Erythroblast (primary cell): Measurements from ENCODE around the gene OR2T29.
"Not testable (repeated sequence)": the region's sequence is repeated elsewhere in the genome, so short reads cannot be mapped to it uniquely, and the experiment has no call there.

Experiments used
- DNase-seq, 2 experiments: peaks; one replicate each; lab custom pipeline; 2025; lab: John Stamatoyannopoulos, UW
- GATA1 ChIP-seq: IDR thresholded peaks from 2 replicates; pipeline ENCODE4 v1.6.1; 2011; ENCODE audit warnings: low read depth, mild to moderate bottlenecking, control low read depth, low read length, moderate library complexity
- POLR2A ChIP-seq: IDR thresholded peaks from 2 replicates; pipeline ENCODE4 v1.6.1; 2011; ENCODE audit warnings: mild to moderate bottlenecking, low read length

The OR2T29 gene

DNA sequence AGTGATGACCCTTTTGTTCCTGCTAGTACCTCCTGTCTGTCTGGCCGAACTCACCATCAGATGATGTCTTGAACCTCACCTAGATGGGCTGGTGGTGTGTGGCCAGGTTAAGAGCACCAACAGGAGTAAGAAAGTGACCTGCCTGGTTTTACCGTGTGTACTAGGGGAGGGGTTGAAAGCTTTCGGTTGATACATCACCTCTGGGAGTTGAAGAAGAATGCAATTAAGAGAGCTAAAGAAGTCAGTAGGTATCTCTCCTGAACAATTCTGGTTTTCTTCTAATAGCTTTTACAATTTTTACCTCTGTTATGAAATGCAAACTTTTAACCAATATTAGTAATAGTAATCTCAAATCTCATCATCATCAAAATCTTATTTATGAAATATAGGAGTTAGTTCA lies at the start of gene OR2T29:
Gene OR2T29 (minus strand): TSS at position 101 of the 400 bp plus-strand sequence. CDS start 3,281 bp downstream, outside the sequence.
- DNase-seq = not testable (repeated sequence)

- TF ChIP-seq GATA1 = no peak
- TF ChIP-seq POLR2A = no peak
- DNase-seq = no peak
These were observed 49.4 kb upstream of the OR2T29 start for GRCh38 chr1:248611883-248612414.

DNA sequence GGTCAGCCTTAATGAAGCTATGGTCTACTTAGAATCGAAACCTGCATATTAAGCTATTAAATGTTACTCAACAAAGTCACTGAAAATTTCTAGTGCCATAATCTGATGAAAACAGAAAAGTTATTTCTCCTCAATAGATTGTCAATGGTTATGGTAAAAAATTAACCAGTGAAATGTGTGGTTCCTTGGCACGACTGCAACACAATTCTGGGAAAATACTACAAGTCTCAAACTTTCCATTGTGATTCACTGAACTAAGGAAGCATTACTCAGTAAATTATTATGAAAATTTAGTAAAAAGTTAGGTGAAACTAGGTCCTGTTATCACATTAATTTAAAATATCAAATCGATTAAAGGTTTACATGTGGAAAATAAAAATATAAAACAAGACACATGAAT lies 47.7 kb upstream of the OR2T29 start:
- DNase-seq = no peak
- TF ChIP-seq POLR2A (no peak), GATA1 (no peak)

GRCh38 chr1:248599396-248599795 lies 36.8 kb upstream of the OR2T29 start:
- no peak for DNase-seq
- no peak for TF ChIP-seq GATA1
- no peak for TF ChIP-seq POLR2A

- no peak for DNase-seq
These were observed 35.0 kb upstream of the OR2T29 start, which contains the start of gene OR2T10 for GRCh38 chr1:248597589-248597988. TSS of gene OR2T10 (minus strand) at chr1:248597700. CDS start at chr1:248593768, 3,932 bp downstream.

GRCh38 chr1:248596615-248597014 lies 34.0 kb upstream of the OR2T29 start:
- DNase-seq = no peak
- TF ChIP-seq GATA1 (no peak), POLR2A (no peak)

More at GRCh38 chr1:248597589-248597988, 35.0 kb upstream of the OR2T29 start, which contains the start of gene OR2T10:
- TF ChIP-seq POLR2A (no peak), GATA1 (no peak)

DNA sequence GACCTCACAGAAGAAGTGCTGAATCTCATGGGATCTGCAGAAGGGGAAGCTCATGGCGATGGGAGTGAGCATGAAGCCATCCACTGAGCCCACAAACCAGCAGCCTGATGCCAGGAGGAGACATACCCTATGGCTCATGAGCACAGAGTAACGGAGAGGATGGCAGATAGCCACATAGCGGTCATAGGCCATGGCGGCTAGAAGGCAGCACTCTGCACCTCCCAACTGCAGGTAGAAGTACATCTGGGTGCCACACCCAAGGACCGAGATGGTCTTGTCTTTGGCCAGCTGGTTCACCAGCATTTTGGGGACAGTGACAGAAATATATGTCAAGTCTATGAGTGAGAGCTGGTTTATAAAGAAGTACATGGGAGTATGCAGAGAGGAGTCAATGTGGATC lies 30.7 kb upstream of the OR2T29 start:
- no peak for TF ChIP-seq POLR2A
- no peak for TF ChIP-seq GATA1
- DNase-seq = no peak

DNA sequence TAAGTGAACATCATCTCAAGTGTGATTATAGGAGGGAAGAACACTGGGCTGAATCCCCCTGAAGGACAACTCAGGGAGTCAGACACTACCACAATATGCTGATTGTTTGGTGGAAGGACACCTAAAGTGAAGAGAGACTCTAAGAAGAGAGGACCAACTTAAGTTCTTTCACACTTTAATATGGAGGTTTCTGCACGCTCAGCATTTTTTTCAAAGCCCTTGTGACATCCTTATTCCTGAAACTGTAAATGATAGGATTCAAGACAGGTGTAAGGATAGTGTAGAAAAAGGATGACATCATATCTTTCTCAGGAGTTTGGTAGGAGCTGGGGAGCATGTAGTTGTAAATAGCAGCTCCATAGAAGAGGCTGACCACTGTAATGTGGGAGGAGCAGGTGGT lies 30.1 kb upstream of the OR2T29 start:
- DNase-seq = no peak
- TF ChIP-seq POLR2A (no peak), GATA1 (no peak)

DNA sequence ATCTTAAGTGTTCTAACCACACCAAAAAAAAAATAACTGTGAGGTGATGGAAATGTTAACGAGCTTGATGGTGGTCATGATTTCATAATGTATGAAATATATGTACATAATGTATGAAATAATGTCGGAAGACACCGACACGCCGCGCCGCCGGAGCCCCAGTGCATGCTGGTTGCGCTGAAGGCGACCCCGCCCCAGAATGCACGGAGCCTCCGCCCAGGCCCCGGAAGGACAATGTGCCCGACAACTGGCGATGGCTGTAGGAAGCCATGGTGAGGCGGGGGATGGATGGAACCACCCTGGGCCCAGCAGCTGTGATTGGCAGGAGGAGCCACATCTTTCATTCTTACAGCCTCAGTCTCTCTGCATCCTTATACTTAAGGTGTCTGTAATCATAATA lies 27.5 kb upstream of the OR2T29 start:
- DNase-seq = no peak
- no peak for TF ChIP-seq GATA1
- no peak for TF ChIP-seq POLR2A

DNA sequence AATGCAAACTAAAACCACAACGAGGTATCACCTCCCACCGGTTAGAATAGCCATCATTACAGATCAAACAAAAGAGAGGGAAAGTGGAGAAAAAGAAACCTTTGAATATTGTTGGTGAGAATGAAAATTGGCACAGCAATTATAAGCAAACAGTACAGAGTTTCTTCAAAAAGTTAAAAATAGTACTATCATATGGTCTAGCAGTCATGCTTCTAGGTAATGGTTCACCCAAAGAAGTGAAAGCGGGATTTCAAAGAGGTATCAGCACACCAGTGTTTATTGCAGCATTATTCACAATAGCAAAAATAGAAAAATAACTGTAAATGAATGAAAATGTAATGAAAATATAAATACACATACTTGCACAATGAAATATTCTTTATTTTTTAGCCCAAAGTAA lies 26.8 kb upstream of the OR2T29 start:
- DNase-seq = no peak
- TF ChIP-seq POLR2A (no peak), GATA1 (no peak)

DNA sequence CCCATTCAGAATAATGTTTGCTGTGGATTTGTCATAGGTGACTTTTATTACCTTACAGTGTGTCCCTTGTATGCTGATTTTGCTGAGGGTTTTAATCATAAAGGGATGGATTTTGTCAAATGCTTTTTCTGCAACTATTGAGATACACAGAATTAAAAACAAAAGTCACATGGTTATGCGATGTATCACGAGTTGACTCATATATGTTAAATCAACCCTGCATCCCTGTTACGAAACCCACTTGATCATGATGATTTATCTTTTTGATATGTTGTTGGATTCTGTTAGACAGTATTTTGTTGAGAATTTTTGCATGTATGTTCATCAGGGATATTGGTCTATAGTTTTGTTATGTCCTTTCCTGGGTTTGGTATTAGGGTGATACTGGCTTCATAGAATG lies 22.7 kb upstream of the OR2T29 start:
- no peak for DNase-seq
- TF ChIP-seq POLR2A (no peak), GATA1 (no peak)

- no peak for DNase-seq
- TF ChIP-seq POLR2A = no peak
- no peak for TF ChIP-seq GATA1
These were observed 13.8 kb upstream of the OR2T29 start for GRCh38 chr1:248576260-248576980.

GRCh38 chr1:248574657-248575056 lies 12.1 kb upstream of the OR2T29 start, which contains the start of gene OR2T34:
TSS of gene OR2T34 (minus strand) at chr1:248574757. CDS start at chr1:248574757, 0 bp downstream.
- not testable (repeated sequence) for DNase-seq

- DNase-seq = not testable (repeated sequence)
These were observed 11.3 kb upstream of the OR2T29 start for GRCh38 chr1:248573856-248574255.

GRCh38 chr1:248572049-248572448 lies 9.5 kb upstream of the OR2T29 start:
- not testable (repeated sequence) for DNase-seq

GRCh38 chr1:248570811-248571210 lies 8.2 kb upstream of the OR2T29 start:
- DNase-seq = not testable (repeated sequence)

DNA sequence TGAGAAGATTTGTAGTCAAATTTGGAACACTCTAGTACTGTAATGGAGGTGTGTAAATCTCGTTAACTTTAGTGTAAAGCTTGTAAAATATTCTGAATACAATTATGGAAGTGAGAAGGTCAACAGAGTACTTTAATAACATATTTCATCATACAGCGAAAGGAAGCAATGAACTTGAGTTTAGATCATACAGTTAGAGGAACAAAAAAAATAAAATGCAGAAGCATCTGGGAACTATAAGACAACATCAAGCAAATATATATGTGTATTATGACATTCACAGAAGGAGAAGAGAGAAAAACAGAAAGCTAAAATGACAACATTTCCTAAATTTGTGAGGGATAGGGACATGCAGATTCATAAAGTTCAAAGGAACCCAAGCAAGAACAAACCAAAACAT lies 6.5 kb upstream of the OR2T29 start:
- not testable (repeated sequence) for DNase-seq

- DNase-seq = not testable (repeated sequence)
These were observed 3.2 kb upstream of the OR2T29 start for GRCh38 chr1:248565530-248566373.

DNA sequence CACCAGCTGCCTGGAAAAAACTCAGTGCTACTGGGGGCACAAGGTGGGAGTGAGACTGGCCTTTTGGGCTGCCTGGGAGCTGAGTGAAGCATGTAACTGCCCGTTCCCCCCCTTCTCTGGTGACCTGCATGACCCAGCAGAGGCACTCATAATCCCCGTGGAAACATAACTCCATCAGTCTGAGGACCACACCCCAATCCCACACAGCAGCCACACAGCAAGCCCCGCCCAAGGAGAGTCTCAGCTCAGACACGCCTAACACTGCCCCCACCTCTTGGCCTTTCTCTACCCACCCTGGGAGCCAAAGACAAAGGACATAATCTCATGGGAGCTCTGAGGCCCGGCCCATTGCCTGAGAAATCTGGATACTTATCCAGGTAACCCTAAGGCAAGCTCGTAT lies 11.5 kb downstream of the OR2T29 start:
- not testable (repeated sequence) for DNase-seq
